K562 (cell line): ENCODE measurements around the gene DCAF7. TPM values are rescaled to one million over a fixed set of nuclear protein-coding genes. Genes with fewer than 3 reads are reported as not detected.

Experiments
- ARID1B ChIP-seq: fragments of 450-650 bp; IDR thresholded peaks from 2 replicates; pipeline ENCODE4 v1.6.1; 2016; ENCODE audit warnings: antibody characterized with exemption, mild to moderate bottlenecking, inconsistent platforms
- CBFA2T2 ChIP-seq: fragments of 450-650 bp; conservative IDR thresholded peaks from 2 replicates; pipeline ENCODE4 v1.6.1; 2017; ENCODE audit warnings: mild to moderate bottlenecking
- CEBPG ChIP-seq, 3 experiments: fragments of 200-800 bp in 1 of 3; sonication (Bioruptor generic) in 1 of 3; sonication (generic) in 1 of 3; formaldehyde crosslinking in 1 of 3; IDR thresholded peaks in 2 of 3; conservative IDR thresholded peaks in 1 of 3; 2 replicates each; pipeline versions ENCODE4 v1.6.1 to v1.8.0; 2016 to 2022; ENCODE audit warnings: missing compliant biosample characterization in 2 of 3, missing genetic modification characterization in 2 of 3, mild to moderate bottlenecking in 1 of 3, missing genetic modification reagents in 1 of 3
- DNMT1 ChIP-seq: fragments of 450-650 bp; IDR thresholded peaks from 2 replicates; pipeline ENCODE4 v1.6.1; 2016; ENCODE audit warnings: antibody characterized with exemption, mild to moderate bottlenecking
- E2F1 ChIP-seq: sonication (generic); formaldehyde crosslinking; IDR thresholded peaks from 2 replicates; pipeline ENCODE4 v1.8.1; 2023; ENCODE audit warnings: mild to moderate bottlenecking, missing genetic modification reagents, moderate library complexity
- EWSR1 ChIP-seq: fragments of 450-650 bp; IDR thresholded peaks from 2 replicates; pipeline ENCODE4 v1.6.1; 2018; ENCODE audit warnings: borderline replicate concordance, mild to moderate bottlenecking, low read depth, moderate library complexity; ENCODE audit not compliant: partially characterized antibody
- FOXA3 ChIP-seq, 2 experiments: fragments of 450-650 bp in 1 of 2; sonication (generic) in 1 of 2; formaldehyde crosslinking; IDR thresholded peaks in 1 of 2; conservative IDR thresholded peaks in 1 of 2; 2 replicates each; pipeline versions ENCODE4 v1.4.0 to v1.8.0; 2020 to 2022; ENCODE audit warnings: mild to moderate bottlenecking in 2 of 2, missing genetic modification reagents in 1 of 2
- FOXK1 ChIP-seq: sonication (generic); formaldehyde crosslinking; IDR thresholded peaks from 2 replicates; pipeline ENCODE4 v1.8.0; 2022; ENCODE audit warnings: missing genetic modification reagents, mild to moderate bottlenecking, borderline replicate concordance
- KLF13 ChIP-seq: fragments of 450-650 bp; IDR thresholded peaks from 2 replicates; pipeline ENCODE4 v1.6.1; 2016; ENCODE audit warnings: missing genetic modification characterization, low read depth, mild to moderate bottlenecking, missing compliant biosample characterization, moderate library complexity, borderline replicate concordance
- RFX7 ChIP-seq: fragments of 250-450 bp; sonication (Bioruptor Pico); IDR thresholded peaks from 2 replicates; pipeline ENCODE4 v1.5.1; 2021; ENCODE audit warnings: mild to moderate bottlenecking
- RNF2 ChIP-seq: sonication (generic); IDR thresholded peaks from 2 replicates; pipeline ENCODE4 v1.6.1; 2016
- SMC3 ChIP-seq: conservative IDR thresholded peaks from 2 replicates; pipeline ENCODE4 v1.6.1; 2011; ENCODE audit warnings: low read depth, low read length, improper control_type of control experiment; ENCODE audit not compliant: insufficient read depth
- ZBTB11 ChIP-seq, 3 experiments: fragments of 200-800 bp in 1 of 3; fragments of 250-450 bp in 1 of 3; fragments of 450-650 bp in 1 of 3; sonication (Bioruptor Pico) in 1 of 3; sonication (Bioruptor generic) in 1 of 3; formaldehyde crosslinking in 1 of 3; IDR thresholded peaks; 2 replicates each; pipeline versions ENCODE4 v1.6.1 to v1.8.0; 2016 to 2022; ENCODE audit warnings: mild to moderate bottlenecking in 2 of 3, missing genetic modification characterization in 2 of 3, missing compliant biosample characterization in 1 of 3, moderate library complexity in 1 of 3
- ZBTB17 ChIP-seq: fragments of 450-650 bp; formaldehyde crosslinking; IDR thresholded peaks from 2 replicates; pipeline ENCODE4 v1.4.0; 2020; ENCODE audit warnings: mild to moderate bottlenecking
- ZBTB9 ChIP-seq: fragments of 450-650 bp; formaldehyde crosslinking; IDR thresholded peaks from 2 replicates; pipeline ENCODE4 v1.4.0; 2020; ENCODE audit warnings: mild to moderate bottlenecking, moderate library complexity
- ZNF311 ChIP-seq: fragments of 250-450 bp; sonication (Bioruptor Pico); IDR thresholded peaks from 2 replicates; pipeline ENCODE4 v1.4.0; 2020; ENCODE audit warnings: mild to moderate bottlenecking, moderate library complexity
- ZNF444 ChIP-seq: fragments of 250-450 bp; sonication (Bioruptor Pico); IDR thresholded peaks from 2 replicates; pipeline ENCODE4 v1.4.0; 2020; ENCODE audit warnings: mild to moderate bottlenecking, moderate library complexity
- ZNF668 ChIP-seq: fragments of 250-450 bp; sonication (Bioruptor Pico); IDR thresholded peaks from 2 replicates; pipeline ENCODE4 v1.8.0; 2022; ENCODE audit warnings: mild to moderate bottlenecking, inconsistent platforms
- polyA plus RNA-seq, 8 experiments: library from polyadenylated mRNA; depleted of rRNA in 4 of 8; stranded (reverse) in 5 of 8; unstranded in 3 of 8; fragments of >200 nt; fragmentation: Nextera tagmentation in 2 of 8; fragmentation: Illumina TruSeq in 1 of 8; extraction: Ambion mirVana in 2 of 8; extraction: Trizol in 1 of 8; gene quantifications; 2 replicates each; pipeline versions ENCODE4 v1.2.1 to v1.2.3, GENCODE V29; 2011 to 2014; ENCODE audit warnings: inconsistent platforms in 1 of 8, missing spikeins in 1 of 8
- total RNA-seq, 7 experiments: library from RNA; depleted of rRNA in 6 of 7; stranded (reverse); fragments of >200 nt in 6 of 7; fragmentation: Illumina TruSeq in 2 of 7; extraction: Trizol in 2 of 7; gene quantifications; 2 replicates each; pipeline versions ENCODE4 v1.2.1 to v1.2.3, GENCODE V29; 2011 to 2021; ENCODE audit warnings: low replicate concordance in 1 of 7
- TF ChIP-seq, protein P1 (sequence below): fragments of 250-450 bp; sonication (Bioruptor Pico); IDR thresholded peaks from 2 replicates; pipeline ENCODE4 v1.5.0; 2020; ENCODE audit warnings: mild to moderate bottlenecking, borderline replicate concordance

DCAF7 gene
- total and polyA plus RNA-seq, 9 of the 15 experiments (the other 6 are each of a cell fraction or from before 2014, with no cell fraction given): 30.8 to 123 (median 40.2) TPM

GRCh38 chr17:63549289-63549945, 860 bp upstream of the DCAF7 start (continued):
- TF ChIP-seq SMC3 (no peak), CEBPG (CRISPR knock-in tag; IDR thresholded peaks at IDR 0.05) (no peak), CEBPG (tag; conservative IDR thresholded peaks at IDR 0.05 in 1 of 2, IDR thresholded peaks at IDR 0.05 in 1 of 2) (no peak), KLF13 (no peak), ARID1B (peak; percentile 68), RNF2 (no peak), ZBTB9 (no peak), CBFA2T2 (peak; percentile 52), ZNF668 (CRISPR knock-in tag) (no peak), ZNF444 (no peak), FOXK1 (CRISPR knock-in tag) (no peak), FOXA3 (CRISPR knock-in tag; conservative IDR thresholded peaks at IDR 0.05 in 1 of 2, IDR thresholded peaks at IDR 0.05 in 1 of 2) (no peak), RFX7 (CRISPR knock-in tag) (no peak), ZBTB17 (CRISPR knock-in tag) (no peak), EWSR1 (no peak), ZBTB11 (CRISPR knock-in tag; IDR thresholded peaks at IDR 0.05) (no peak), E2F1 (peak; percentile 65; the same call in 1 of the 2 replicates), ZNF311 (CRISPR knock-in tag) (no peak), DNMT1 (no peak)
- TF ChIP-seq, protein P1, sequence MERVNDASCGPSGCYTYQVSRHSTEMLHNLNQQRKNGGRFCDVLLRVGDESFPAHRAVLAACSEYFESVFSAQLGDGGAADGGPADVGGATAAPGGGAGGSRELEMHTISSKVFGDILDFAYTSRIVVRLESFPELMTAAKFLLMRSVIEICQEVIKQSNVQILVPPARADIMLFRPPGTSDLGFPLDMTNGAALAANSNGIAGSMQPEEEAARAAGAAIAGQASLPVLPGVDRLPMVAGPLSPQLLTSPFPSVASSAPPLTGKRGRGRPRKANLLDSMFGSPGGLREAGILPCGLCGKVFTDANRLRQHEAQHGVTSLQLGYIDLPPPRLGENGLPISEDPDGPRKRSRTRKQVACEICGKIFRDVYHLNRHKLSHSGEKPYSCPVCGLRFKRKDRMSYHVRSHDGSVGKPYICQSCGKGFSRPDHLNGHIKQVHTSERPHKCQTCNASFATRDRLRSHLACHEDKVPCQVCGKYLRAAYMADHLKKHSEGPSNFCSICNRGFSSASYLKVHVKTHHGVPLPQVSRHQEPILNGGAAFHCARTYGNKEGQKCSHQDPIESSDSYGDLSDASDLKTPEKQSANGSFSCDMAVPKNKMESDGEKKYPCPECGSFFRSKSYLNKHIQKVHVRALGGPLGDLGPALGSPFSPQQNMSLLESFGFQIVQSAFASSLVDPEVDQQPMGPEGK (CRISPR knock-in tag): no peak
